Caco-2 (cell line): Measurements from ENCODE around the gene ADRA2B. TPM values are rescaled to one million over a fixed set of nuclear protein-coding genes. Genes with fewer than 3 reads are reported as not detected.

Source experiments
- BruUV-seq: library from RNA; stranded (reverse); fragments of 400-500 nt; replicated peaks from 2 replicates; lab custom pipeline; 2021; lab: Mats Ljungman, UMichigan
- CTCF ChIA-PET: fragments of 300-600 bp; sonication (Branson Sonifier 250); formaldehyde crosslinking; loops from one replicate; lab custom pipeline; 2022; ENCODE audit warnings: antibody characterized with exemption; lab: Charles Lee
- POLR2A ChIA-PET: fragments of 300-600 bp; sonication (Branson Sonifier 250); formaldehyde crosslinking; loops from one replicate; lab custom pipeline; 2022; ENCODE audit warnings: antibody characterized with exemption; lab: Charles Lee
- DNase-seq, 2 experiments: peaks; one replicate each; pipeline versions ENCODE4 v3.0.0 to v3.0.0-alpha.2; 2020 to 2022
- H3K27me3 ChIP-seq: replicated peaks from 2 replicates; pipeline ENCODE4 v1.6.0; 2011; ENCODE audit warnings: low read length; ENCODE audit not compliant: control insufficient read depth, insufficient read depth
- H3K36me3 ChIP-seq: 2 replicates; pipeline ENCODE4 v1.5.1; 2011; ENCODE audit warnings: low read length; ENCODE audit not compliant: control insufficient read depth, insufficient read depth
- H3K4me1 ChIP-seq: fragments of 250-450 bp; sonication (Bioruptor Pico); 2 replicates; pipeline ENCODE4 v1.5.1; 2020; ENCODE audit warnings: mild to moderate bottlenecking
- H3K4me3 ChIP-seq: 2 replicates; pipeline ENCODE4 v1.5.1; 2011; ENCODE audit warnings: low read depth, mild to moderate bottlenecking, control low read depth, low read length
- H3K9me3 ChIP-seq: fragments of 250-450 bp; sonication (Bioruptor Pico); 2 replicates; pipeline ENCODE4 v1.5.1; 2020; ENCODE audit warnings: mild to moderate bottlenecking, moderate library complexity
- H3K27ac Mint-ChIP-seq: one replicate; pipeline ENCODE4 v1.8.0; 2022; ENCODE audit warnings: mixed read lengths; ENCODE audit not compliant: unreplicated experiment
- H3K27me3 Mint-ChIP-seq: one replicate; pipeline ENCODE4 v1.8.0; 2022; ENCODE audit warnings: mixed read lengths; ENCODE audit not compliant: insufficient read depth, unreplicated experiment
- H3K36me3 Mint-ChIP-seq: one replicate; pipeline ENCODE4 v1.8.0; 2022; ENCODE audit warnings: mild to moderate bottlenecking, mixed read lengths; ENCODE audit not compliant: insufficient read depth, unreplicated experiment
- H3K4me1 Mint-ChIP-seq: one replicate; pipeline ENCODE4 v1.8.0; 2022; ENCODE audit warnings: low read depth, mixed read lengths; ENCODE audit not compliant: unreplicated experiment
- H3K4me3 Mint-ChIP-seq: one replicate; pipeline ENCODE4 v1.8.0; 2022; ENCODE audit warnings: mild to moderate bottlenecking, moderate library complexity, mixed read lengths; ENCODE audit not compliant: unreplicated experiment
- H3K9me3 Mint-ChIP-seq: one replicate; pipeline ENCODE4 v1.8.0; 2022; ENCODE audit warnings: mixed read lengths; ENCODE audit not compliant: unreplicated experiment
- CTCF ChIP-seq, 2 experiments: fragments of 200-600 bp in 1 of 2; IDR thresholded peaks; 1 replicate in 1 of 2; 2 replicates in 1 of 2; pipeline versions ENCODE4 v1.5.1 to v1.8.0; 2011 to 2022; ENCODE audit warnings: antibody characterized with exemption in 1 of 2, control low read depth in 1 of 2, inconsistent platforms in 1 of 2, low read depth in 1 of 2, low read length in 1 of 2, mild to moderate bottlenecking in 1 of 2, moderate library complexity in 1 of 2; ENCODE audit not compliant: insufficient read depth in 1 of 2, severe bottlenecking in 1 of 2, unreplicated experiment in 1 of 2
- intact Hi-C: fragments of 100-400 bp; cut with micrococcal nuclease; formaldehyde crosslinking; loops from one replicate; pipeline ENCODE4 v1.10.0; 2022; ENCODE audit not compliant: unreplicated experiment
- total RNA-seq: library from RNA; stranded (reverse); gene quantifications from 2 replicates; pipeline ENCODE4 v1.2.3, GENCODE V29; 2022

Gene ADRA2B
- total RNA-seq, 1 experiment from 2014 or later, result 0.20 TPM

GRCh38 chr2:96148410-96149217 is 32.2 kb upstream of the ADRA2B start:
- H3K27me3 Mint-ChIP-seq, result no peaks in the 10 kb centered on the region
- DNase-seq, result no peak
- H3K4me1 ChIP-seq, result peaks cover 12% of the 10 kb centered on the region
- BruUV-seq, result no TSS peak
- no peak for TF ChIP-seq CTCF (IDR thresholded peaks at IDR 0.05; ENCODE audit: insufficient read depth in 1 of 2, low read depth in 1 of 2, low read length in 1 of 2, severe bottlenecking in 1 of 2, unreplicated experiment in 1 of 2)
- no peak overlapping the region for H3K4me3 ChIP-seq
- no peaks in the 10 kb centered on the region for H3K36me3 ChIP-seq
- intact Hi-C loops, result loop anchor here (5.0 kb wide), 1 partner anchor 39 kb away; no protein-coding TSS in a partner anchor
- ChIA-PET CTCF (no interaction called here), POLR2A (no interaction called here)
- H3K9me3 ChIP-seq, result no peaks in the 10 kb centered on the region
- H3K27me3 ChIP-seq, result no peaks in the 10 kb centered on the region
- H3K36me3 Mint-ChIP-seq, result peaks cover 11% of the 10 kb centered on the region
- no peak overlapping the region for H3K27ac Mint-ChIP-seq
- H3K9me3 Mint-ChIP-seq, result no peaks in the 10 kb centered on the region
- no peak overlapping the region for H3K4me3 Mint-ChIP-seq
- no peaks in the 10 kb centered on the region for H3K4me1 Mint-ChIP-seq

- H3K9me3 ChIP-seq, result no peaks in the 10 kb centered on the region
- H3K36me3 ChIP-seq, result peaks cover 2% of the 10 kb centered on the region; the same call in 1 of the 2 replicates
- peaks cover 14% of the 10 kb centered on the region for H3K4me1 ChIP-seq
- no peaks in the 10 kb centered on the region for H3K4me1 Mint-ChIP-seq
- CTCF ChIA-PET, result interaction anchor here (1.4 to 1.7 kb wide), 2 partner anchors 9 to 27 kb away, joined by 4 to 7 read pairs; partner anchors contain the start of gene ASTL
- no peak overlapping the region for H3K4me3 ChIP-seq
- BruUV-seq, result no TSS peak
- H3K27ac Mint-ChIP-seq, result no peak overlapping the region
- no peak overlapping the region for H3K4me3 Mint-ChIP-seq
- peaks cover 16% of the 10 kb centered on the region for H3K36me3 Mint-ChIP-seq
- intact Hi-C loops, result loop anchor here (5.0 kb wide), 1 partner anchor 40 kb away; no protein-coding TSS in a partner anchor
- POLR2A ChIA-PET, result no interaction called here
- peak in 1 of 2 experiments; percentile 25 for DNase-seq
- no peaks in the 10 kb centered on the region for H3K27me3 ChIP-seq
- TF ChIP-seq CTCF (IDR thresholded peaks at IDR 0.05; ENCODE audit: insufficient read depth in 1 of 2, low read depth in 1 of 2, low read length in 1 of 2, severe bottlenecking in 1 of 2, unreplicated experiment in 1 of 2), result no peak
- no peaks in the 10 kb centered on the region for H3K27me3 Mint-ChIP-seq
- no peaks in the 10 kb centered on the region for H3K9me3 Mint-ChIP-seq
Measured at GRCh38 chr2:96147593-96148201, 31.3 kb upstream of the ADRA2B start.

- peaks cover 2% of the 10 kb centered on the region; the same call in 1 of the 2 replicates for H3K36me3 ChIP-seq
- H3K27ac Mint-ChIP-seq, result no peak overlapping the region
- peaks cover 14% of the 10 kb centered on the region for H3K4me1 ChIP-seq
- H3K36me3 Mint-ChIP-seq, result peaks cover 16% of the 10 kb centered on the region
- intact Hi-C loops, result loop anchor here (5.0 kb wide), 1 partner anchor 40 kb away; no protein-coding TSS in a partner anchor
- peak in 1 of 2 experiments; percentile 35 for DNase-seq
- H3K27me3 Mint-ChIP-seq, result no peaks in the 10 kb centered on the region
- CTCF ChIA-PET, result interaction anchor here (1.4 to 1.7 kb wide), 2 partner anchors 9 to 27 kb away, joined by 4 to 7 read pairs; partner anchors contain the start of gene ASTL
- no TSS peak for BruUV-seq
- no peak for TF ChIP-seq CTCF (IDR thresholded peaks at IDR 0.05; ENCODE audit: insufficient read depth in 1 of 2, low read depth in 1 of 2, low read length in 1 of 2, severe bottlenecking in 1 of 2, unreplicated experiment in 1 of 2)
- H3K27me3 ChIP-seq, result no peaks in the 10 kb centered on the region
- H3K4me1 Mint-ChIP-seq, result no peaks in the 10 kb centered on the region
- H3K4me3 ChIP-seq, result no peak overlapping the region
- POLR2A ChIA-PET, result no interaction called here
- no peaks in the 10 kb centered on the region for H3K9me3 ChIP-seq
- H3K9me3 Mint-ChIP-seq, result no peaks in the 10 kb centered on the region
- H3K4me3 Mint-ChIP-seq, result peak overlapping the region; percentile 42
Measured at GRCh38 chr2:96146881-96147592, 30.7 kb upstream of the ADRA2B start.
